Measurements from ENCODE around the gene WIZ.

WIZ gene

GRCh38 chr19:15429825-15430467 lies 19.8 kb downstream of the WIZ start:
- no peak overlapping the region for H3K27ac ChIP-seq (ENCODE audit: insufficient read depth, low read length, poor library complexity, severe bottlenecking)
- peaks cover 32% of the 10 kb centered on the region for H3K36me3 ChIP-seq (ENCODE audit: control insufficient read depth, insufficient read depth, low read length)

GRCh38 chr19:15428956-15429824 lies 20.6 kb downstream of the WIZ start:
- no peak overlapping the region for H3K27ac ChIP-seq (ENCODE audit: insufficient read depth, low read length, poor library complexity, severe bottlenecking)
- DNase-seq = no peak
- H3K36me3 ChIP-seq (ENCODE audit: control insufficient read depth, insufficient read depth, low read length) = peaks cover 38% of the 10 kb centered on the region
- H3K27me3 ChIP-seq (replicated peaks; ENCODE audit: control insufficient read depth, insufficient read depth, low read length, poor library complexity, severe bottlenecking) = no peaks in the 10 kb centered on the region
- H3K4me1 ChIP-seq (ENCODE audit: control insufficient read depth, insufficient read depth, low read length, poor library complexity, severe bottlenecking) = peaks cover 18% of the 10 kb centered on the region
- no peak overlapping the region for H3K4me3 ChIP-seq (ENCODE audit: insufficient read depth, low read depth, low read length, poor library complexity, severe bottlenecking)
- no peaks in the 10 kb centered on the region for H3K9me3 ChIP-seq (ENCODE audit: control insufficient read depth, low read length)

More at GRCh38 chr19:15429825-15430467, 19.8 kb downstream of the WIZ start:
- H3K4me1 ChIP-seq (ENCODE audit: control insufficient read depth, insufficient read depth, low read length, poor library complexity, severe bottlenecking) = peaks cover 18% of the 10 kb centered on the region
- H3K9me3 ChIP-seq (ENCODE audit: control insufficient read depth, low read length) = no peaks in the 10 kb centered on the region
- no peaks in the 10 kb centered on the region for H3K27me3 ChIP-seq (replicated peaks; ENCODE audit: control insufficient read depth, insufficient read depth, low read length, poor library complexity, severe bottlenecking)
- no peak for DNase-seq
- no peak overlapping the region for H3K4me3 ChIP-seq (ENCODE audit: insufficient read depth, low read depth, low read length, poor library complexity, severe bottlenecking)

- Histone ChIP-seq H3K27ac (ENCODE audit: insufficient read depth, low read length, poor library complexity, severe bottlenecking) (no peak overlapping the region), H3K4me3 (ENCODE audit: insufficient read depth, low read depth, low read length, poor library complexity, severe bottlenecking) (no peak overlapping the region), H3K9me3 (ENCODE audit: control insufficient read depth, low read length) (no peaks in the 10 kb centered on the region), H3K4me1 (ENCODE audit: control insufficient read depth, insufficient read depth, low read length, poor library complexity, severe bottlenecking) (peaks cover 14% of the 10 kb centered on the region), H3K36me3 (ENCODE audit: control insufficient read depth, insufficient read depth, low read length) (peaks cover 49% of the 10 kb centered on the region), H3K27me3 (replicated peaks; ENCODE audit: control insufficient read depth, insufficient read depth, low read length, poor library complexity, severe bottlenecking) (no peaks in the 10 kb centered on the region)
- no peak for DNase-seq
These were observed 21.7 kb downstream of the WIZ start for GRCh38 chr19:15427991-15428471.

GRCh38 chr19:15427350-15427700 lies 22.4 kb downstream of the WIZ start:
- no peak for DNase-seq
- peaks cover 14% of the 10 kb centered on the region for H3K4me1 ChIP-seq (ENCODE audit: control insufficient read depth, insufficient read depth, low read length, poor library complexity, severe bottlenecking)
- H3K4me3 ChIP-seq (ENCODE audit: insufficient read depth, low read depth, low read length, poor library complexity, severe bottlenecking) = no peak overlapping the region
- no peaks in the 10 kb centered on the region for H3K27me3 ChIP-seq (replicated peaks; ENCODE audit: control insufficient read depth, insufficient read depth, low read length, poor library complexity, severe bottlenecking)
- no peak overlapping the region for H3K27ac ChIP-seq (ENCODE audit: insufficient read depth, low read length, poor library complexity, severe bottlenecking)
- peaks cover 56% of the 10 kb centered on the region for H3K36me3 ChIP-seq (ENCODE audit: control insufficient read depth, insufficient read depth, low read length)
- H3K9me3 ChIP-seq (ENCODE audit: control insufficient read depth, low read length) = no peaks in the 10 kb centered on the region

- no peak for DNase-seq
- no peak overlapping the region for H3K4me3 ChIP-seq (ENCODE audit: insufficient read depth, low read depth, low read length, poor library complexity, severe bottlenecking)
- no peaks in the 10 kb centered on the region for H3K9me3 ChIP-seq (ENCODE audit: control insufficient read depth, low read length)
- H3K4me1 ChIP-seq (ENCODE audit: control insufficient read depth, insufficient read depth, low read length, poor library complexity, severe bottlenecking) = peaks cover 10% of the 10 kb centered on the region
- no peak overlapping the region for H3K27ac ChIP-seq (ENCODE audit: insufficient read depth, low read length, poor library complexity, severe bottlenecking)
- no peaks in the 10 kb centered on the region for H3K27me3 ChIP-seq (replicated peaks; ENCODE audit: control insufficient read depth, insufficient read depth, low read length, poor library complexity, severe bottlenecking)
- H3K36me3 ChIP-seq (ENCODE audit: control insufficient read depth, insufficient read depth, low read length) = peaks cover 57% of the 10 kb centered on the region
These were observed 23.0 kb downstream of the WIZ start for GRCh38 chr19:15426485-15427349.

- no peak for DNase-seq
- Histone ChIP-seq H3K36me3 (ENCODE audit: control insufficient read depth, insufficient read depth, low read length) (peaks cover 57% of the 10 kb centered on the region), H3K4me1 (ENCODE audit: control insufficient read depth, insufficient read depth, low read length, poor library complexity, severe bottlenecking) (no peaks in the 10 kb centered on the region), H3K27ac (ENCODE audit: insufficient read depth, low read length, poor library complexity, severe bottlenecking) (no peak overlapping the region), H3K4me3 (ENCODE audit: insufficient read depth, low read depth, low read length, poor library complexity, severe bottlenecking) (no peak overlapping the region), H3K9me3 (ENCODE audit: control insufficient read depth, low read length) (no peaks in the 10 kb centered on the region), H3K27me3 (replicated peaks; ENCODE audit: control insufficient read depth, insufficient read depth, low read length, poor library complexity, severe bottlenecking) (no peaks in the 10 kb centered on the region)
These were observed 24.3 kb downstream of the WIZ start for GRCh38 chr19:15425321-15425950.

GRCh38 chr19:15424692-15425272 lies 25.0 kb downstream of the WIZ start:
- DNase-seq = no peak
- Histone ChIP-seq H3K27me3 (replicated peaks; ENCODE audit: control insufficient read depth, insufficient read depth, low read length, poor library complexity, severe bottlenecking) (no peaks in the 10 kb centered on the region), H3K4me1 (ENCODE audit: control insufficient read depth, insufficient read depth, low read length, poor library complexity, severe bottlenecking) (no peaks in the 10 kb centered on the region), H3K36me3 (ENCODE audit: control insufficient read depth, insufficient read depth, low read length) (peaks cover 57% of the 10 kb centered on the region), H3K27ac (ENCODE audit: insufficient read depth, low read length, poor library complexity, severe bottlenecking) (no peak overlapping the region), H3K4me3 (ENCODE audit: insufficient read depth, low read depth, low read length, poor library complexity, severe bottlenecking) (no peak overlapping the region), H3K9me3 (ENCODE audit: control insufficient read depth, low read length) (no peaks in the 10 kb centered on the region)

GRCh38 chr19:15424121-15424520 lies 25.6 kb downstream of the WIZ start:
- no peaks in the 10 kb centered on the region for H3K27me3 ChIP-seq (replicated peaks; ENCODE audit: control insufficient read depth, insufficient read depth, low read length, poor library complexity, severe bottlenecking)
- H3K36me3 ChIP-seq (ENCODE audit: control insufficient read depth, insufficient read depth, low read length) = peaks cover 52% of the 10 kb centered on the region

GRCh38 chr19:15423130-15423529 lies 26.6 kb downstream of the WIZ start:
- Histone ChIP-seq H3K27me3 (replicated peaks; ENCODE audit: control insufficient read depth, insufficient read depth, low read length, poor library complexity, severe bottlenecking) (no peaks in the 10 kb centered on the region), H3K27ac (ENCODE audit: insufficient read depth, low read length, poor library complexity, severe bottlenecking) (no peak overlapping the region), H3K4me1 (ENCODE audit: control insufficient read depth, insufficient read depth, low read length, poor library complexity, severe bottlenecking) (peaks cover 8% of the 10 kb centered on the region), H3K36me3 (ENCODE audit: control insufficient read depth, insufficient read depth, low read length) (peaks cover 51% of the 10 kb centered on the region), H3K9me3 (ENCODE audit: control insufficient read depth, low read length) (no peaks in the 10 kb centered on the region), H3K4me3 (ENCODE audit: insufficient read depth, low read depth, low read length, poor library complexity, severe bottlenecking) (no peak overlapping the region)
- no peak for DNase-seq

More at GRCh38 chr19:15424121-15424520, 25.6 kb downstream of the WIZ start:
- Histone ChIP-seq H3K4me1 (ENCODE audit: control insufficient read depth, insufficient read depth, low read length, poor library complexity, severe bottlenecking) (peaks cover 5% of the 10 kb centered on the region), H3K4me3 (ENCODE audit: insufficient read depth, low read depth, low read length, poor library complexity, severe bottlenecking) (no peak overlapping the region), H3K27ac (ENCODE audit: insufficient read depth, low read length, poor library complexity, severe bottlenecking) (no peak overlapping the region), H3K9me3 (ENCODE audit: control insufficient read depth, low read length) (no peaks in the 10 kb centered on the region)
- DNase-seq = no peak

Measured in effector memory CD4-positive, alpha-beta T cell (primary cell).